ENCODE measurements around the gene PRKCZ. TPM values are rescaled to one million over a fixed set of nuclear protein-coding genes. Genes with fewer than 3 reads are reported as not detected.

Gene PRKCZ
- total RNA-seq, 6 experiments from 2014 or later: 0.55 to 1.4 (median 0.95) TPM

DNA sequence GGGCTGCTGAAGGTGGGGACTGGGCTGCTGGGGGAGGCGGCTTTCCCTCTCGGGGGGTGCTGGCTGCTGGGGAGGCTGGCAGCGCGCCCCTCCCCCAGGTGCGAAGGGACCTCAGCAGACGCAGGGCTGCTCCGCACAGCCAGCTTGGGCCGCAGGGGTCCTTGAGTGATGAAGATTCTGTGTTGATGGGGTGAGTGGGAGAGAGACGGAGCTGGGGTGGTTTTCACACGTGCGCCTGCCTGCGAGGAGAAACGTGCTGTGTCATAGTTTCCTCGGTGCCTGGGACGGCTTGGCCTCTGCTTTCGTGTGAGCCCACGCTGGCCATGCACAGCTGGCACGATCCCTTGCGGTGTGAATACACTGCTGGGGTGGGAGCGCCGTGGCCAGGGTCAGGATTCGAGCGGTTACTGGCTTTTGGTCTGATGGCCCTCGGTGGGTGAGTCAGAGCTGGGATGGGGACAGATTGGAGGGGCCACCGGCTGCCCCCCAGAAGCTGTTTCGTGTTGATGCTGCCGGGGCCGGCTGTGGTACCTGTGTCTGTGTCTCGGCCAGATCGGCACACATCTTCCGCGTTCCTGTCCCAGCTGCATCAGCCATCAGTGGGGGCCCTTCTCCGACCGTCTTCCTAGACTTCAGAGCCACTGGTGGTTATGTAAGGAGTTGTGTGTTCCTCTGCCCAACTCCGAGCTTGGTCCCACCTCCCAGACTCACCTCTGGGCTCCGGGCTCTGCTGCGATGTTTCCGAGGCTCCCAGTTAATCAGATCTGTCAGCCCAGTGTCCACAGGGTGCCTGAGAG lies 24.9 kb downstream of the PRKCZ start:
- TF ChIP-seq CTCF (IDR thresholded peaks at IDR 0.05): no peak
- Mint-ChIP-seq H3K27me3 (ENCODE audit: insufficient read depth) (peaks cover 38% of the 10 kb centered on the region), H3K27ac (no peak overlapping the region), H3K4me3 (no peak overlapping the region), H3K9me3 (peaks cover 34% of the 10 kb centered on the region), H3K36me3 (ENCODE audit: low read depth) (peaks cover 20% of the 10 kb centered on the region), H3K4me1 (ENCODE audit: low read depth) (peaks cover 9% of the 10 kb centered on the region; the same call in 1 of the 2 replicates)
- no peak for DNase-seq

DNA sequence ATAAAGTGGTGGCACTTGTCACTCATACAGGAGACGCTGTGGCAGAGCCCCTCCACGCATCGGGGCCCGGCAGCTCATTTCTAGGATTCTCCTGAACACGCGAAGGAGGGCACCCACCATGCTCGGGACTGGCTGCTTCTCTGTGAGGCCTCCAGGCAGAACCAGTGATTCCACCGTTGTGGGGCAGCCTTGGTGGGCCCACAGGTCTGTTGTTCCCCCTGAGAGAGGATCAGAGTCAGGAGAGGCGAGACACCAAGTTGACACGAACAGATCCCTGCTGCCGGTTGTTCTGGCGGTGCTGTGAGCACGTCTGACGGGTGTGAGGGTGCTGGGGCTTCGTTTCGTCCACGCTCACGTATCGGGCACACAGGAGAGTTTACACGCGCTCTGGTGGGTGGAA lies 26.6 kb downstream of the PRKCZ start:
- no peak for TF ChIP-seq CTCF (IDR thresholded peaks at IDR 0.05)
- DNase-seq: no peak
- Mint-ChIP-seq H3K4me3 (no peak overlapping the region), H3K4me1 (ENCODE audit: low read depth) (peaks cover 9% of the 10 kb centered on the region; the same call in 1 of the 2 replicates), H3K27ac (no peak overlapping the region), H3K27me3 (ENCODE audit: insufficient read depth) (peaks cover 36% of the 10 kb centered on the region), H3K36me3 (ENCODE audit: low read depth) (peaks cover 22% of the 10 kb centered on the region), H3K9me3 (peaks cover 46% of the 10 kb centered on the region)

DNA sequence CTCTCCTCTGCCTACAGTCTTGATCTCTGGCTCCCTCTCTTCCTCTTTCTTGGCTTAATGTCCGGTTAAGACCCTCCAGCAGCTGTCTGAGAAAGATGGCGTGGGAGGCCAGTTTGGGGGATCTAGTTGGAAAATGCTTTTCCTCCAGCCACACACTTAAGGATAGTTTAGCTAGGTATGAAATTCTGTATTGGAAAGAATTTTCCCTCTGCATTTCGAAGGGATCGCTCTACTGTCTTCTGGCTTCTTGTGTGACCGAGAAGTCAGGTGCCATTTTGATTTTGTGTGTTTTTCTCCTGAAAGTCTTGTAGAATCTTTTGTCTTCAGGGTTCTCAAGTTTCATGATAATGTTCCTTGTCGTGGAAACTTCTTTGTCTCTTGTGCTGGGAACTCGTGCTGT lies 28.0 kb downstream of the PRKCZ start:
- Mint-ChIP-seq H3K27me3 (ENCODE audit: insufficient read depth) (peaks cover 27% of the 10 kb centered on the region), H3K36me3 (ENCODE audit: low read depth) (peaks cover 22% of the 10 kb centered on the region), H3K4me1 (ENCODE audit: low read depth) (peaks cover 9% of the 10 kb centered on the region; the same call in 1 of the 2 replicates), H3K4me3 (no peak overlapping the region), H3K27ac (no peak overlapping the region), H3K9me3 (peaks cover 54% of the 10 kb centered on the region)
- TF ChIP-seq CTCF (IDR thresholded peaks at IDR 0.05): no peak
- no peak for DNase-seq

DNA sequence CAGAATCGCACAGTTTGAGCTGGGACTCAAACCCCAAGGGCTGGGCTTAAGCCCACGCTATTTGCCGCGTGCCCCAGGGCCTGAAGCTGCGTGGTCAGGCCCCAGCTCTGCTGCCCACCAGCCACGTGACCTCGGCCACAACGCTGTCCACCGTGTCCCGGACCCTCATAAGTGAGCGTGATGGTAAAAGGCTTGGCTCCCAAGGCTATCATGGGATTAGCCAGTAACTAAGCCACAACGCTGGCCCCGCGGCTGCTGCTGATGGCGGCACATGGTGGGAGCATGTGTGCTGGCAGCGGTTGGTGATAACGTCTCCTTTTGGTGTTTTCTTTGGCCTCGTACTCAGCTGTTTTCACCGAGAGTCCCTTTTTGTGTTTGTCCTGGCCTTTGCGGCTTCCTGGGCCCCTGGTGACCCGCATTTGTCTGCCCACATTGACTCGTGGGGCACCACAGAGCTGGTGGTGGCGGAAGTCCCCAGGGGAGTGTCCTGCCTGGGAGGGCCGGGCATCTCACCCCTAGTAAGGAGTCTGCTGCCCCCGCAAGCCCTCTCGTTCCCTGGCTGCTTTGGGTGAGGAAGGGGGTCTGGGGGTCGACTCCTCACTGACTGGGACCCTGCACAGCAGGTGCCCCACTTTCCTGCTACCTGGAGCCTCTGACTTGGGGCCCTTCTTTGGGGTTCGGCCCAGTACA lies 29.3 kb downstream of the PRKCZ start:
- Mint-ChIP-seq H3K27ac (no peak overlapping the region), H3K36me3 (ENCODE audit: low read depth) (peaks cover 22% of the 10 kb centered on the region), H3K9me3 (peaks cover 54% of the 10 kb centered on the region), H3K4me1 (ENCODE audit: low read depth) (no peaks in the 10 kb centered on the region), H3K4me3 (no peak overlapping the region), H3K27me3 (ENCODE audit: insufficient read depth) (peaks cover 26% of the 10 kb centered on the region)
- no peak for DNase-seq
- no peak for TF ChIP-seq CTCF (IDR thresholded peaks at IDR 0.05)

DNA sequence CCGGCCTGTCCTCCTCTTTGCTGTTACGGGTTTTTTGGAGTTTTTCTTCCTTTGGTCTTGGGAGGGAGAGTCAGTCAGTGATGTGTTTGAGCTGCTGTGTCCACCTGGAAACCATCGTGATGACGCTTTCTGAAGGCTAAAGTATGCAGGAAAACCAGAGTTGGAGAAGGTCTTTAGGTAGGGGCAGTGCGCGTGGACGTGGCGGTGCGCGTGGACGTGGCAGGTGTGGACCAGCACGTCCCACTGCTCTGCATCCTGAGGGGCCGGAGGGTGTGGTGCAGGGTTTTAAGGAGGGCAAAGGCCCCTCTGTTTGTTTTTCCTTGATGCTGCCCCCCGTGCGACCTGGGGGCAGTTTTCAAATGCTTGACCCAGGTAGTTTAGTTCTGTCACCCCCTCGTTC lies 29.9 kb downstream of the PRKCZ start:
- Mint-ChIP-seq H3K27me3 (ENCODE audit: insufficient read depth) (peaks cover 20% of the 10 kb centered on the region), H3K27ac (no peak overlapping the region), H3K4me1 (ENCODE audit: low read depth) (no peaks in the 10 kb centered on the region), H3K4me3 (no peak overlapping the region), H3K9me3 (peaks cover 54% of the 10 kb centered on the region), H3K36me3 (ENCODE audit: low read depth) (peaks cover 22% of the 10 kb centered on the region)
- DNase-seq: no peak
- no peak for TF ChIP-seq CTCF (IDR thresholded peaks at IDR 0.05)

Measured in HFFc6 (cell line).